ENCODE data around the gene DPPA5.
"Not testable (repeated sequence)": the region's sequence is repeated elsewhere in the genome, so short reads cannot be mapped to it uniquely, and the experiment has no call there.

The DPPA5 gene

DNA sequence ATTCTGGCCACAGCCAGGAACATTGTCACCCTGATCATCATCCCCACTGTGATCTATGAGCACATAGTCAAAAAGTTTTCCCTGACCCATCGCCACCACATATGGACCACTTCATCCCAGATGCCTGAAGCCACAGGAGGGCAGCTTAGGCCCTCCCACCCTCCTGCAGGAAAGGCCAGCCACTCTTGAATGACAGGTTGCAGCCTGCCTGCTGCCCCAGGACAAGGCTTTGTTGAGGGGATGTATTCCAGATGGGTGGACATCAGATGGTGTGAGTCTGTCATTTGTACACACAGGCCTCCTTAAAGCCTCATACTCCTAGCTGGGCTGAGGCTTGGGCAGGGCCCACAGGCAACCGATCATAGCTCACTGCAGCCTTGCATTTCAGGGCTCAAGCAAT lies 30.8 kb downstream of the DPPA5 start:
- Histone ChIP-seq H3K36me3 (ENCODE audit: insufficient read depth, low read length) (no peaks in the 10 kb centered on the region), H3F3A (ENCODE audit: low read depth) (no peaks in the 10 kb centered on the region), H2AFZ (ENCODE audit: low read length) (no peak overlapping the region), H4K20me1 (ENCODE audit: insufficient read depth, low read length, poor library complexity, severe bottlenecking) (no peaks in the 10 kb centered on the region), H3K27me3 (ENCODE audit: insufficient read depth, low read length, poor library complexity, severe bottlenecking) (no peaks in the 10 kb centered on the region), H3K79me2 (ENCODE audit: insufficient read depth, low read length) (no peaks in the 10 kb centered on the region), H3K9ac (ENCODE audit: low read depth, low read length, poor library complexity, severe bottlenecking) (no peak overlapping the region), H3K4me2 (ENCODE audit: low read depth, low read length, poor library complexity, severe bottlenecking) (no peak overlapping the region), H3K9me2 (replicated peaks; ENCODE audit: low read depth, low read length) (no peaks in the 10 kb centered on the region), H3K4me1 (ENCODE audit: insufficient read depth, low read length, poor library complexity, severe bottlenecking) (no peaks in the 10 kb centered on the region), H3K9me3 (ENCODE audit: insufficient read depth, low read depth, low read length) (no peaks in the 10 kb centered on the region), H3K4me3 (ENCODE audit: low read length, poor library complexity, severe bottlenecking) (no peak overlapping the region)
- TF ChIP-seq EZH2phosphoT487 (IDR thresholded peaks at IDR 0.05; ENCODE audit: borderline replicate concordance), result no peak
- TF ChIP-seq, protein P1, sequence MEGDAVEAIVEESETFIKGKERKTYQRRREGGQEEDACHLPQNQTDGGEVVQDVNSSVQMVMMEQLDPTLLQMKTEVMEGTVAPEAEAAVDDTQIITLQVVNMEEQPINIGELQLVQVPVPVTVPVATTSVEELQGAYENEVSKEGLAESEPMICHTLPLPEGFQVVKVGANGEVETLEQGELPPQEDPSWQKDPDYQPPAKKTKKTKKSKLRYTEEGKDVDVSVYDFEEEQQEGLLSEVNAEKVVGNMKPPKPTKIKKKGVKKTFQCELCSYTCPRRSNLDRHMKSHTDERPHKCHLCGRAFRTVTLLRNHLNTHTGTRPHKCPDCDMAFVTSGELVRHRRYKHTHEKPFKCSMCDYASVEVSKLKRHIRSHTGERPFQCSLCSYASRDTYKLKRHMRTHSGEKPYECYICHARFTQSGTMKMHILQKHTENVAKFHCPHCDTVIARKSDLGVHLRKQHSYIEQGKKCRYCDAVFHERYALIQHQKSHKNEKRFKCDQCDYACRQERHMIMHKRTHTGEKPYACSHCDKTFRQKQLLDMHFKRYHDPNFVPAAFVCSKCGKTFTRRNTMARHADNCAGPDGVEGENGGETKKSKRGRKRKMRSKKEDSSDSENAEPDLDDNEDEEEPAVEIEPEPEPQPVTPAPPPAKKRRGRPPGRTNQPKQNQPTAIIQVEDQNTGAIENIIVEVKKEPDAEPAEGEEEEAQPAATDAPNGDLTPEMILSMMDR (conservative IDR thresholded peaks at IDR 0.05; ENCODE audit: low read length), result no peak

DNA sequence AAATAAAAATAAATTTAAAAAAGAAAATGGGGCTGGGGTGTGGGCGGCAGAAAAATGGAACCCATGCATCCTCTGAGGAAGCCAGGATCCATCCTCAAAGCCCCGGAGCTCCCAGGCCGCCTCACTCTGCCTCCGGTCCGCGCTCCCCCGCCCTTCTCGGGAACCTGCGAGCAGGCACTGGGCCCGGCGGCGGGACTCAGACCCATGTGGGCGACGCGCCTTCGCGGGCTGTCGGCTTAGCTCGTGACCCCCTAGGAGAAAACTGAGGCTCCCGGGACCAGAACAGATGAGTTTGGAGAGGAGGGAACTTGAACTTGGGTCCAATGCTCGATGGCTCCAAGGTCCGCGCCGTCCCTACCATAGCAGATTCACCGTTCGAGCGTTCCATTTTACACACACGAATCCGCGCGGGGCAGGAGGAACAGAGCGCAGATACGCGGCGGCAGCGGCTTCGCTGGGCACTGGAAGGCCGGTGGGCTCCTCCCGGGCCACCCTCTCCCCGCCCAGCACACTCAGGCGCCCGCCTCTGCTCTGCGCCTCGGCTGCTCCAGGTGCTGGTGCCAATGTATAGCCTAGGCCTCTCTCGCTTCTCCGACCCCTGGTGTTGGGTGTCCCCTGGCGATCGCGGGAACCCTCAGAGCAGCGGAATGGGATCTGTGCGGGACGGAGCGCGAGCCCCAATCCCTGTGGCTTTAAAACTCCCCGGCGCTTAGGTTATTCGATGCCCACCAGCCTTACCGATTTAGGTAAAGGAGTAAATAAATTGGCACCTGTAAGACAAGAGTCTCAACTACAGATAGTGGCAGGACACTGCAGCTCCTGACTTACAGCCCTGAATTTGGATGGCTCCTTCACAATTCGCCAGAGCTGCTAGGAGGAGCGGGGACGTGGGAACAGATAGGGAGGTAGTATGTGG lies 39.2 kb downstream of the DPPA5 start:
- Histone ChIP-seq H3K9me3 (ENCODE audit: insufficient read depth, low read depth, low read length) (no peaks in the 10 kb centered on the region), H3K79me2 (ENCODE audit: insufficient read depth, low read length) (peaks cover under 1% of the 10 kb centered on the region; the same call in 1 of the 2 replicates), H3K36me3 (ENCODE audit: insufficient read depth, low read length) (no peaks in the 10 kb centered on the region), H3K4me3 (ENCODE audit: low read length, poor library complexity, severe bottlenecking) (no peak overlapping the region), H3K27me3 (ENCODE audit: insufficient read depth, low read length, poor library complexity, severe bottlenecking) (no peaks in the 10 kb centered on the region), H3K9ac (ENCODE audit: low read depth, low read length, poor library complexity, severe bottlenecking) (no peak overlapping the region), H2AFZ (ENCODE audit: low read length) (no peak overlapping the region), H3K4me2 (ENCODE audit: low read depth, low read length, poor library complexity, severe bottlenecking) (no peak overlapping the region), H3K9me2 (replicated peaks; ENCODE audit: low read depth, low read length) (no peaks in the 10 kb centered on the region), H3F3A (ENCODE audit: low read depth) (no peaks in the 10 kb centered on the region), H4K20me1 (ENCODE audit: insufficient read depth, low read length, poor library complexity, severe bottlenecking) (no peaks in the 10 kb centered on the region), H3K4me1 (ENCODE audit: insufficient read depth, low read length, poor library complexity, severe bottlenecking) (peaks cover 5% of the 10 kb centered on the region)
- TF ChIP-seq, protein P1 (conservative IDR thresholded peaks at IDR 0.05; ENCODE audit: low read length), result no peak
- TF ChIP-seq EZH2phosphoT487 (IDR thresholded peaks at IDR 0.05; ENCODE audit: borderline replicate concordance), result no peak

DNA sequence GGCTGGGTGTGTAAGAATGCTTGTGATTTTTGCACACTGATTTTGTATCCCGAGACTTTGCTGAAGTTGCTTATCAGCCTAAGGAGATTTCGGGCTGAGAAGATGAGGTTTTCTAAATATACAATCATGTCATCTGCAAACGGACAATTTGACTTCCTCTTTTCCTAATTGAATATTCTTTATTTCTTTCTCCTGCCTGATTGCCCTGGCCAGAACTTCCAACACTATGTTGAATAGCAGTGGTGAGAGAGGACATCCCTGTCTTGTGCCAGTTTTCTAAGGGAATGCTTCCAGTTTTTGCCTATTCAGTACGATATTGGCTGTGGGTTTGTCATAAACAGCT lies 43.6 kb downstream of the DPPA5 start:
- not testable (repeated sequence) for H3K36me3 ChIP-seq (ENCODE audit: insufficient read depth, low read length); H3K9me3 ChIP-seq (ENCODE audit: insufficient read depth, low read depth, low read length); H3K9me2 ChIP-seq (replicated peaks; ENCODE audit: low read depth, low read length); H4K20me1 ChIP-seq (ENCODE audit: insufficient read depth, low read length, poor library complexity, severe bottlenecking); H3K27me3 ChIP-seq (ENCODE audit: insufficient read depth, low read length, poor library complexity, severe bottlenecking); H3F3A ChIP-seq (ENCODE audit: low read depth)
- peak overlapping the region; percentile 95 for H3K4me3 ChIP-seq (ENCODE audit: low read length, poor library complexity, severe bottlenecking)
- H3K79me2 ChIP-seq (ENCODE audit: insufficient read depth, low read length), result peaks cover 37% of the 10 kb centered on the region
- peak overlapping the region; percentile 97 for H3K4me2 ChIP-seq (ENCODE audit: low read depth, low read length, poor library complexity, severe bottlenecking)
- peaks cover 24% of the 10 kb centered on the region for H3K4me1 ChIP-seq (ENCODE audit: insufficient read depth, low read length, poor library complexity, severe bottlenecking)
- H2AFZ ChIP-seq (ENCODE audit: low read length), result peak overlapping the region; percentile 98
- peak overlapping the region; percentile 92 for H3K9ac ChIP-seq (ENCODE audit: low read depth, low read length, poor library complexity, severe bottlenecking)
